HG02840 (cell line): Measurements from ENCODE around the gene ARHGEF4.

ENCODE experiments used
- ATAC-seq: cut with Tn5 transposase; IDR thresholded peaks from one replicate; pipeline ENCODE4 v1.9.1; 2021; ENCODE audit warnings: mild to moderate bottlenecking, moderate library complexity, moderate number of reproducible peaks; ENCODE audit not compliant: unreplicated experiment, low FRiP score

The ARHGEF4 gene

DNA sequence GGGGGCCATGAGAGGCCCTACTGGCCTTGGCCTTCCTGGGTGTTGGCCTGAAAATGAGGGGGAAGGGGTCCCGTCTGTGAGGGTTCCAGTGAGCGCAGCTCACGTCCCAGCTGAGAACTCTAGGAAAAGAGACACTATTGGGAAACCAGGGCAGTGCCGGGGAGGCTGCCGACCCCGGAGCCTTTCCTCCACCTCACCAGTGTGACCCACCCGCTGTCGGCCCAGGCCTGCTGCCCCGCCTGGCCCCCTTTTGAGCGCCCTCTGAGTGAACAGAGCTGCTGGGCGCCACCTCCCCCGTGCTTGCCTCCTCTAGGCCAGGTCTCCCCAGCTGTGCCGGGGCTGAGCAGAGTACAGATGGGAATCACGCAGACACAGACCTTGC is 17.5 kb upstream of the ARHGEF4 start:
- no peak for ATAC-seq

DNA sequence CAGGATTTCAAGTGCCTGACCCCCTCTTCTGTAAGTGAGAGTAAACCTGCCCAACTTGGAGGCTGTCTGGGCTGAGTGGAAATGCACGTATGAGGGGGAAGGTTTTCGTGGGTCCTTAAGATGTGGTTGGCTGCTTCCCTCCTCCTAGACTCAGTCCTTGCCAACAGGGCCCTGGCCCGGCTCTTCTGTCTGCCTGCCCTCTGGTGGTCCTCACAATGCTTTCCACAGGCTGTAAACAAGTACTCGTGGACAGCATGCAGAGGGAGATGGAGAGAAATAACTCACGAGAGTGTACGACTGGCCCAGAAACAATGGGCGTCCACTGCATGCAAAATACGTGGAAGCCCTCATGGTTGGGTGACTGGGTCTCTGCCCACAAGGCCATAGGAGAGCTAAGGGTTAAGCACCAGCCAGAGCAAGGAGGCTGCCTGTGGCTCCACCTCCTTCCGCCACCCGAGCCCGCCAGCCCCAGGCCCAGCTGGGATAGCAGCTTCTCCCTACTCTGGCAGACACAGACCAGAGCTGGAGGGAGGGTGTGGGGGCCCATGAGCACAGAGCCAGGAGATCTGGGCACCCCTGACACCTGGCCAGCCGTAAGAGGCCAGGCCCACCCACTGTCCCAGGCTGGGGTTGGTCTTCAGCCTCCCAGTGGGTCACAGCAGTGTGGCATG is 17.0 kb upstream of the ARHGEF4 start:
- ATAC-seq = no peak

DNA sequence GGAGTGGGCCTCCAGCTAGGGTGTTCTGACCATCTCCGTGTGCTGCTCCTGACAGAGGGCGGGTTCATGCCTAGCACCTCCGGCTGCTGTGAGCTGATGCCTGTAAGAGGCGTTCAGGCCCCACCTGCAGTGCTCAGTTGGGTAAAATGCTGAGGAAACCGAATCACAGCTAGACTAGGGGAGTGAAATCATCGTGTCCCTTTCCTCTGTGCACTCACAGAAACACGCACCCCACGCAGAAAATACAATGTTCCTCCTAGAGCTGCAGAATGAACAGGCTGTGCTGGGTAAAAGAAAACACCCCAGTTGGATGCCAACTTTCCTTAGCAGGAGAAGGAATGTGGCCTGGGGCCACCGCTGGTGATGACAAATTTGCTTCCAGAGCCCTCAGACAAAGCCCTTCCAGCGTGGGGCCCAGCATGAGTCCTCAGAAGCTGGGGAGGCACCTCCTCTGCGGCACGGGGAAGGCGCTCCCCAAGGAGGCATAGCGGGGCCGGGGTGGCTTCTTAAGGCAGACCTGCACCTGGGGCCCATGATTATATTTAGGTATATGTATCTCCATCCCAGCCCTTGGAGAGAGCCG is 16.3 kb upstream of the ARHGEF4 start:
- ATAC-seq = no peak

DNA sequence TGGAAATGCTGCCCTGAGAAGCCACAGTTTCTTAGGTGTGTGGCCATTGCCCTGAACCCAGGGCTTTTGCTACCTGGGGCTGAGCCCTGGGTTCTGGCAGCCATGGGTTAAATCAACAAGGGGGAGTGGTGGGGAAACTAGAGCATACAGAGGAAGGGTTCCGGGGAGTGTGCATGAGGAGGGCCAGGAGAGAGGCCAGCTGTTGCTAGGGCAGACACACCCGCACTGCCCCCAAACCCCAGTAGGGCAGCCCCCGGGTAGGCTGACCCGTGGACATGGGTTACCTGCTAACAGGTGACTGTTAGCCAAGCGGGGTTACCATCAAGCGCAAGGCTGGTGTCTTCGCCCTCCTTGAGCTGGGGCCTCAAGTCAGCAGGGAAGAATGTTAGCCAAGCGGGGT is 14.8 kb upstream of the ARHGEF4 start:
- no peak for ATAC-seq

DNA sequence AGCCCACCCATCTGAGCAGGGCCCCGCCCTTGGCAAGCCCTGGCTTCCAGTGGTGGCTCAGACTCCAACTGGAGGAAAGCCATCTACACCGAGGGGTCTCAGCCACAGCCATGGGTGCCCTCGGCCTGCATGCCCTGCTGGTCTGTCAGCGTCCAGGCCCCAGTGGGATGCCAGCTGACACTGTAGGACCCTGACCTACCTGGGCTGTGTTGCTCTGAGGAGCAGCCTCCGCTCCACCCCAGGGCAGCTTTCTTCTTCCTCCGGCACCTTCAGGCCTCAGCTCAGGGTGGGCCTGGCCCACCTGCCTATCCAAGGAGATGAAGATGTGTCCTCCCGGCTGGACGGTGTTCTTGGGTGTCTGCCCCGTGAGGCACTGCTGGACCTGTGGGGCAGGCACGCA is 13.9 kb upstream of the ARHGEF4 start:
- no peak for ATAC-seq

DNA sequence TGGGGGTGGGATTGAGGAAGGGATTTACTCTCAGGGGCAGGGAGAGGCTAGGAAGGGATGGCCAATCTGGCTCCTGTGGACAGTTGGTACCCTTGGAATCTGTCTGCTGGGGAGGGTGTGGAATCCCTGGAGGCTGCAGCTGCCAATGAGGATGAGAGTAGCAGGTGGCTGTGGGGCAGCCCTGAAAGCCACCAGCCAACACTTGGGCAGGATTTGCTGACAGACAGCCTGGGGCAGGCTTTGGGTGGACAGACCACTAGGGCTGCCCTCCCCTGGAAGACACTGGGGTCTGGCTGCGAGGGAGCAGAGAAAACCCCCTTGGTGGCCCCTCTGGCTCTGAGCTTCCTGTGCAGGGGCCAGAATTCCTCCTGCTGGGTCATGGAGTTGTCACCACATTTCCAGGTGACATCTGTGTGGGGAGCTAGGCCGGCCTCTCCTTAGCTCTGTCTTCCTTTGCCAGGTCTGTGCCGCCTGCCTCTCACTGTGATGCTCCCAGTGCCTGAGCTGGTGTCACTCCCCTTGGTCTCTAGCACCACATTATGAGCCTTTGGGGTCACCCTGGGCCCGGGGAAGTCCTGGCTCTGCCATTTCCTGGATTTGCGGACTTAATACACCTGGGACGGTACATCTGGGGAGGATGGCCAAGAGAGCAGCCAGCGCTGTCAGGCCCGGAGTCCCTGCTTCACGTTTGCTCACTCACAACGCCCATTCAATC is 13.4 kb upstream of the ARHGEF4 start:
- peak; percentile 16 for ATAC-seq

DNA sequence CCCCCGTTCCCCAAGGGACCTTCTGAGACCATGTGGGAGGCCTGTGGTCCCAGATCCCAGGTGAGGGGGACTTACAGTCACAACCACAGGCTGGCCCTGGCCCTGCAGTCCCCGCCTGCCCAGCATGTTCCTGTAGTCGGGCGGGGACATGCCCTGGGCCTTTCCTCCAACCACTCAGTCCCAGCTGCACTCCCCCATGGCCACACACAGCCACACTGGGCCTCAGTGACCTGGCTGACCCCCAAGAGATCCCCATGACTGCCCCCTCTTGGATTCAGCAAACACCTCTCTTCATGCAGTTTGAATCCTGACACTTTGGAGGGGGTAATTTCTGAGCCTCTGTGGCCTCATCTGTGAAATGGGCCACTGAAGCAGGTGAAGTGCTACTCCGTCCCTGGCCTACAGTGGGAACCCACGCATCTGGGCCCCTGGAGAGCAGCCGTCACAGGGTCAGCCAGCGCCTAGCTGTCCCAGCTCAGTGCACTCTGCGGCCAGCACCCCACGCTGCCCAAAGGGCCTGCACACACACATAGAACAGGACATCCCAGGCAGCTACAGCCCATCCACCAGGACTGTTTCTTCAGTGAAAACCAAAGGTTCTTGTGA is 12.7 kb upstream of the ARHGEF4 start:
- peak; percentile 49 for ATAC-seq

DNA sequence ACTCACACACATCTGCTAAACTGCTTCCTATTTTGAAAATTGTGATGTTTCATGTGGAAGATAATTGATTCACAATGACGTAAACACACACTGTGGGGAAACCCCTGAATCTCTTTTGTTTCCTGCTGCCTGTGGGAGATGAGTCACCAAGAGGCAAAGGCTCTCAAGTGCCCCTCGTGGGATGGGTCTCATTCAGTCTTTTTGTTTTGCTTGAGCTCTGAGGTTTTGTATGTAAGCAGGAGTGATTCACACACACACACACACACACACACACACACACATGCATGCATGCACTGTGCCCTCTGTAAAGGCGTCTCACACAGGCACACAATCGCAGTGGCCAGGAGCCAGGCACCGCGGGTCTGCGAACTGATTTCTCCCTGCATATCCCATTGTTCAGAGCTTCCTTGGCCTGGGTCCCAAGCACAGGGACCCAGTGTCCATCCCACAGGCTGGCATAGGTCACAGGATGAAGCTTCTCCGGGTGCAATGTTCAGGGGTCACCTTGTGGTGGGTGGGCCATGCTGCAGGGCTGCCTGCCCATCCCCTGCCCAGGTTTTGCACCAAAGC is 12.1 kb upstream of the ARHGEF4 start:
- peak; percentile 68 for ATAC-seq

DNA sequence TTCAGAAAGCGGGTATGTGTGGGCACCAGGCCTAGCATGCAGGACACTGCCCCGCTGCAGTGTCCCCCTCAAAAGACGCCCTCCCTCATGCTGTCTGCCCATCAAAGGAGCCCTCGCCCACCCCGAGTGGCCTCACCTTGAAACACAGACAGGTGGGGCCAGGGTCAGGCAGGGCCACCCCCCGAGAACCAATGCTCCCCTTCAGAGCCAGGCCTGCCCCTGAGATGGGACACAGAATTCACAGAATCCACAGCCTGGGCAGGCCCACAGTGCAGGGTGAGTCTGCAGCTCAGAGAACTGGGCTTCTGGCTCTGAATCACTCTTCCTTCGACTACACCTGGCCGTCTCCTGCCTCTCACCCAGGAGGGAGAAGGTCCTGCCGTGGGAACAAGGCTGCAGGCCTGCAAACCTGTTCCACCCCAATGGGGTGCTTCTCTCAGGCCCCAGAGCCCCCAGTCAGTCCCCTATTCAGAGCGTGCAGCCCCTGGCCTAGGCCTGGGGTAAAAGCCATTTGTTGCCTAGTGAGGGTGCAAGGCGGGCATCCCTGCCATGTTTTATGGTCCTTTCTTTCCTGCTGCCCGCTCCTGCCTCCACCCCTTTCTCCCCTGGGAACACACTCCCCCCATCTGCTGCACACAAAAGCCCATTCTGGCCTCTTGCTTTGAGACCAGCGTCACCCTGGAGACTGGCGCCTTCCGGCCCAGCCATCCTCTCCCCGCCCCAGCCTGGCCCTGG is 11.3 kb upstream of the ARHGEF4 start:
- no peak for ATAC-seq

DNA sequence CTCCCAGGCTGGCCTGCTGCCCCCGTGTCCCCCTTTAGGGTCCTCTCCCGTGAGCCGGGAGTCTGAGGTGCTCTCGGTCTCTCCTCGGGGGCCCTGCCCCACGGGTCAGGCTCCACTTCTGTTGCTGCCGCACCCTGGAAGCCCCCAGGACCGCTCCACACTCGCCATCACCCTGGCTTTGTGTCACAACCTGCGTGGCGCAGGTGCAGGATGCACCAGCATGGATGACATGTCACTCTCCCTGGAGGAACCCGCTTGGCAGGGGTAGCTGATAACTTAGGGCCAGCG is 10.8 kb upstream of the ARHGEF4 start:
- ATAC-seq = no peak

DNA sequence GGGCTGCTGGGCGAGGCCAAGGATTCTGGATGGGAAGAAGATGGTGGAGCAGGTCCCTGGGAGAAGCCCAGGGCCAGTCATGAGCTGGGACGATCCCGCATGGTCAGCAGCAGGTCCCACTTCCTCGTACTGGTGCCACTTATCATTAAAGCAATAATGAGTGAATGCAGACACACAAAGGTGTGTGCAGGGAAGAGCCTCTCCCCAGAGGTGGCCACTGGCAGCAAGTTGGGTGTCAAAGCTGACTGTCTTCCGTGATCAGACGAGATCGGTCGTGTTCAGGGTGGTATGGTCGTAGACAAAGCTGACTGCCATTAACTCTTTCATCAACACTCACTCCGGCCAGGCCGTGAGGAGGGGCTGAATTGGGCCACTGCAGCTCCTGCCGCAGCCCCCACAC is 10.3 kb upstream of the ARHGEF4 start:
- no peak for ATAC-seq

DNA sequence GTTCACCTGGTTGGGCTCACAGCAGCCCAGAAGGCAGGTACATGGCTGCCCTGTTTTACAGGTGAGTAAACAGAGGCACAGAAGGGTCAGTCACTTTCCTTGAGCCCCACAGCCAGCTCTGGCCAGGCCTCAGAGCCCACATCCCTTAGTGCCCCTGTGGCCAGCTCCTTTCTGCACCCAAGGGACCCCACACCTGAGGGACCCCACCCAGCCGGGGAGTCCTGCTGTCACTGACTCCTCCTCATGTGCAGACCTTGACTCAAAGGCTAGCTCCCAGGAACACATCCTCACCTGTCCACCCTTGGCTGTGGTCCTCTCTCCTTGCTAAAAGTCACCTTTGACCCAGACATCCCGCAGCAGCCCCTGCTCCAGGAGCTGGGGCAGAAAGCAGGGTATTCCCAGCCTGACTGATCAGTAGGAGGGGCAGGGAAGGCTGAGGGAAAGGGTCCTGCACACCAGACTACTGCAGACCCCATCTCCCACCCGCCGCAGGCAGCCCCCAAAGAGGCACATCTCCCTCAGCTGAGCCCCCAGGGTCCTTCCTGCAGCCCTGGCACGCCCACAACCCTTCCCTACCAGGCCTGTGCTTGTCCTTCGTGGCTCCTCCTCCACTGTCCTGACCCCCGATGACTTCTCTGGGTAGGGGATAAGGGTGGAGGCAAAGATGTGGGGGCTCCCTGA is 9.8 kb upstream of the ARHGEF4 start:
- ATAC-seq = no peak

DNA sequence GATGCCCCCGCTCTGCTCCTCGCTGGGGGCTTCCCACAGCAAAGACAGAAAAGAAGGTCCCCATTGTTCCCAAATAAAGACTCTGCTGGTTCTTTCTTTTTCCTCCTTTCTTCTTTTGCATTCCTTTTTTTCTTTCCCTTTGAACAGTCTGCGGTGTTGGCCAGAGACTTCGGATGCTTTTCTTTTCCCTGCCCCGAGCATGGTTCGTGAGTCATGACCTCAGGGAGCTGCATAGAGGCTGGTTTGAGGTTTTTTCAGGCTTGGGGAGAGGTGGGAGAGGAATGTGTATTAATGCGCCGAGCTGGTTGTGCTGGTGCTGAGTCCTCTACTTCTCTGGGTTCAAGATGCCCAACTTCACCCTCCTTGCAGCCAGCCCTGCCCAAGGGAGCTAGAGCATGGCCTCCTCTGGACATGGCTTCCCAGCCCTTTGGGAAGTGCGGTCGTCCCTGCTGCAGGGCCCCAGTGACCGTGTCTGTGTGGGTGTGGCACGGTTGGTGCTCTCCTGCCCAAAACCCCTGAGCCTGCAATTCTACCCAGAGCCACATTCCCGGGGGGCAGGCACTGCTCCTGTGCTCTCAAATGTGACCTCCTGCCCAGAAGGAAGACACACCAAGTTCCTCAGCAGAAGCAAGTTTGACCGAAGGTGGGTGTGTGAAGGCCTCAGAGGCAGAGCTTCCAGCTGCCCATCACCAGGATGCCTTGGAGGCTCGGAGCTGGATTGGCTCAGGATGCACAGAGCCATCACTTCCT is 9.0 kb upstream of the ARHGEF4 start:
- no peak for ATAC-seq

DNA sequence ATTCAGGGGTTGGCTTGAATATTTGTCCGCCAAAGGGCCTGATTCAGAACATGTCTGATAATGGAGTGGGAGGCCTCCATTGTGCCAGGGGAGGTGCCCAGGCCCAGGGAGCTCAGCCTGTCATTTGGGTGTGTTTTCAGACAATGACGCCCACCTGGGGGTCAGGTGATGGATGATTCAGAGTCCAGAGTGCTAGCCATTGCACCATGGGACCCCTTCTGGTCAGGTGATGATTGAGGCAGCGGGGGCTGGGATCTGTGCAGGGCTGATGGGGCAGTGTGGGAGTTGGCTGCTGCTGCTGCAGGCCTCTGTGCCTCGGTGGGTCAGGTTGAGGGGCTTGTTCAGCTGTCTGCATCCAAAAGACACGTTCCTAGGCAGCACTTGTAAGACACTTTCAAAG is 8.3 kb upstream of the ARHGEF4 start:
- ATAC-seq = no peak

DNA sequence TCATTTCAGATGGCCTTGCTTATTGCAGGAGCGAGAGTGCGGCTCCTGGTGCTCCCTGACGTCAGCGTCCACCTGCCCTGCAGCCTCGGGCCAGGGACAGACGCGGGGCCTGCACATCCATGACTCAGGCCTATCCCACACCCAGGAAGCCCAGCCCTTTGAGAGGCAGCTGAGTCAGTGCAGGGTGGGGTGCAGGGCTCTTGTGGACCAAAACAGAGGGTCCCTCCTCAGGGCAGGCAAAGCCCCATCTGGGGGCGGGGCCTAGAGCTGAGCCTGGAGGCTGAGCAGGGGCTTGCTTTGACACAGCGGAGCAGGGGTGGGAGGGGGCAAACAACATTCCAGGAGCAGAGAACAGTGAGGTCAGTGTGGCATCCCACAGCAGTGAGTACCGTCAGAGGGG is 7.7 kb upstream of the ARHGEF4 start:
- ATAC-seq = no peak

DNA sequence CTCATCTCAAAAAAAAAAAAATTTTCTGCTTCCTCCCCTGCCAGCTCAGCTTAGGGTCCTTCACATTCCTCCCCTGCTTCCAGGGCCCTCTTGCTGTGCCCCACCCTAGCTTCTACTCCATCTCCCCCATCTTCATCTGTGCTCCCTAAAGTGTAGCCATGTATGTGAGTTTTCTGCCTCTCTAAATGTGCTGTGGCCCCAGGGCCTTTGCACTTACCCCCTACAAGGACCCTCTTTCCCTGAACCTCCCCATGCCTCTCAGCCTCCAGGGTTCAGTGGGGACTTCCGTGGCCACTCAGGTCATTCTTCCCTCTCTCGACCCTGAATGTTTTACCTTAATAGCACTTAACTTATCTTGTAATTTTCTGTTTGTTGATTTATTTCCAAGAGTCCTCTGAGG is 6.2 kb upstream of the ARHGEF4 start:
- no peak for ATAC-seq

DNA sequence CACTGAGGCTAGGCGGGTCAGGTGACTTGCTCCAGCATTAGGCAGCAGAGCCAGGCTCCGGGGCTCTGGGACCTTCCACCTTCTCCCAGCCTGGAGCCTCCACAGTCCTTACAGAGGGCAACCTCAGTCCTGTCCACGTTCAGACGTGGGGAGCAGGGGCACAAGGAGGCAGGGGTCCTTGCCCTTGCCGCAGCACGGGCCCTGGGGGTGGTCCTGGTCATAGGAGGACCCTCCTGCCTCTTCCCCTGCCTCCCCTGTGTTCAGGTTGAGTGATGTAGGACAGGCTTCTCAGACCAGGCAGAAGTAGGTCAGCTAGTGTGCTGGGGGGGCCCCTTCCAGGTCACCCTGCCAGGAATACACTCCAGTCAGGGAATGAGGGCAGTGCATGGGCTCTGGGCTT is 5.4 kb upstream of the ARHGEF4 start:
- ATAC-seq = no peak

DNA sequence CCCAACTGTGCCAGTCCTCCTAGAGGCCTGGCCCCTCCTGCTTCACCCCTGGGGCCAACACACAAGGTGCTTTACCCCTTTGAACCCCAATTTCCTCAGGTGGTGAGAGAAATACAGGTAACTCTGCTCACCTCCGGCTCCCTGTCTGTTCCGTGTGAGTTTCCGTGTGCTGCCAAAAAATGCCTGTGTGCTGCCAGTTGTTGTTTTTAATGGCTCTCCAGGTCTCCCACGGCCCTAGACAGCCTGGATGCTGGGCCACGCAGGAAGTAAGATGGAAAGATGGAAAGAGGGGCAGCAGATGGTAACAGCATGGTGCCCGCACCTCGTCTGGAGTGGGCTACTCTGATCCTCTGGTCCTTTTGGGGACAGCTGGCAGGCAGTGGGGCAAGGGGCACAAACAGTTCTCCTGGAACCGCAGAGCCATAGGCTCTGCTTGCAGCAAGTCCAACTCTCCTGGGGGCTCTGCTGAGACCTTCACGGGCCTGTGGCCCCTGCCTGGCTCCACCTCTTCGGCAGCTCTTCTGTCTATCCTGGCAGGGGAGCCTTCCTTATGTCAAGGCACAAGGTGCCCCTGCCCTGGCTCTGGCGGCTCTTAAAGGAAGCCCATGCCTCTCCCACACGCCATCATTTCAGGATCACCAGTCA is 4.3 kb upstream of the ARHGEF4 start:
- ATAC-seq = no peak
